HG03439 (cell line): ENCODE measurements around the gene FGF14.

Experiments used
- ATAC-seq: cut with Tn5 transposase; IDR thresholded peaks from one replicate; pipeline ENCODE4 v1.9.1; 2021; ENCODE audit warnings: mild to moderate bottlenecking, moderate library complexity; ENCODE audit not compliant: unreplicated experiment

FGF14 gene

GRCh38 chr13:101828119-101828518, 573.7 kb downstream of the FGF14 start:
- no peak for ATAC-seq

GRCh38 chr13:101817898-101818297, 584.0 kb downstream of the FGF14 start:
- no peak for ATAC-seq

- no peak for ATAC-seq
Measured at GRCh38 chr13:101811881-101812280, 590.0 kb downstream of the FGF14 start.

GRCh38 chr13:101811284-101811839, 590.5 kb downstream of the FGF14 start:
- ATAC-seq, result no peak

- no peak for ATAC-seq
Measured at GRCh38 chr13:101799196-101799595, 602.7 kb downstream of the FGF14 start.

GRCh38 chr13:101798437-101798836, 603.4 kb downstream of the FGF14 start:
- ATAC-seq, result no peak

- no peak for ATAC-seq
Measured at GRCh38 chr13:101795460-101795859, 606.4 kb downstream of the FGF14 start.

GRCh38 chr13:101795025-101795424, 606.8 kb downstream of the FGF14 start:
- ATAC-seq, result no peak

- no peak for ATAC-seq
Measured at GRCh38 chr13:101792189-101792588, 609.7 kb downstream of the FGF14 start.

GRCh38 chr13:101785858-101786257, 616.0 kb downstream of the FGF14 start:
- ATAC-seq, result no peak

- ATAC-seq, result no peak
Measured at GRCh38 chr13:101784313-101784712, 617.5 kb downstream of the FGF14 start.

GRCh38 chr13:101783554-101783953, 618.3 kb downstream of the FGF14 start:
- no peak for ATAC-seq

- ATAC-seq, result no peak
Measured at GRCh38 chr13:101780211-101780610, 621.6 kb downstream of the FGF14 start.

- no peak for ATAC-seq
Measured at GRCh38 chr13:101779147-101779546, 622.7 kb downstream of the FGF14 start.

- no peak for ATAC-seq
Measured at GRCh38 chr13:101775267-101775666, 626.6 kb downstream of the FGF14 start.

- ATAC-seq, result no peak
Measured at GRCh38 chr13:101774393-101774792, 627.5 kb downstream of the FGF14 start.

GRCh38 chr13:101773062-101773461, 628.8 kb downstream of the FGF14 start:
- no peak for ATAC-seq

GRCh38 chr13:101767131-101767530, 634.7 kb downstream of the FGF14 start:
- no peak for ATAC-seq

- no peak for ATAC-seq
Measured at GRCh38 chr13:101763191-101763590, 638.7 kb downstream of the FGF14 start.

GRCh38 chr13:101757446-101758039, 644.3 kb downstream of the FGF14 start:
- ATAC-seq, result peak; percentile 80

GRCh38 chr13:101755228-101755887, 646.5 kb downstream of the FGF14 start:
- ATAC-seq, result no peak

GRCh38 chr13:101752432-101752831, 649.4 kb downstream of the FGF14 start:
- ATAC-seq, result no peak
